Brain microvascular endothelial cell (primary cell): ENCODE results near the gene SP7.
"Not testable (repeated sequence)": the region's sequence is repeated elsewhere in the genome, so short reads cannot be mapped to it uniquely, and the experiment has no call there.

Experiments used
- DNase-seq: peaks from one replicate; pipeline ENCODE4 v3.0.0-alpha.2; 2020
- H3K27ac ChIP-seq: fragments of 250-450 bp; sonication (Bioruptor Pico); 2 replicates; pipeline ENCODE4 v1.5.1; 2020; ENCODE audit warnings: mild to moderate bottlenecking, moderate library complexity
- H3K27me3 ChIP-seq: fragments of 250-450 bp; sonication (Bioruptor Pico); replicated peaks from 2 replicates; pipeline ENCODE4 v1.5.1; 2020; ENCODE audit warnings: mild to moderate bottlenecking
- H3K36me3 ChIP-seq: fragments of 250-450 bp; sonication (Bioruptor Pico); replicated peaks from 2 replicates; pipeline ENCODE4 v1.5.1; 2020; ENCODE audit warnings: mild to moderate bottlenecking
- H3K4me3 ChIP-seq: 2 replicates; pipeline ENCODE4 v1.5.1; 2011; ENCODE audit warnings: low read depth, mild to moderate bottlenecking, control low read depth, low read length, moderate library complexity
- in situ Hi-C: cut with HindIII; loops from 2 replicates; pipeline ENCODE4 v1.10.0; 2017; ENCODE audit warnings: low sequenced_read_pairs, low pct_ligation_motif_present
- TF ChIP-seq, protein P1 (sequence below): IDR thresholded peaks from 2 replicates; pipeline ENCODE4 v1.5.1; 2011; ENCODE audit warnings: low read depth, mild to moderate bottlenecking, moderate library complexity, low read length, control low read depth, inconsistent platforms; ENCODE audit errors: missing control alignments

The SP7 gene

GRCh38 chr12:53365245-53365904, 29.2 kb upstream of the SP7 start:
- DNase-seq, result peak; percentile 47
- Histone ChIP-seq H3K27me3 (no peaks in the 10 kb centered on the region), H3K27ac (no peak overlapping the region), H3K36me3 (no peaks in the 10 kb centered on the region), H3K4me3 (no peak overlapping the region)
- TF ChIP-seq, protein P1, sequence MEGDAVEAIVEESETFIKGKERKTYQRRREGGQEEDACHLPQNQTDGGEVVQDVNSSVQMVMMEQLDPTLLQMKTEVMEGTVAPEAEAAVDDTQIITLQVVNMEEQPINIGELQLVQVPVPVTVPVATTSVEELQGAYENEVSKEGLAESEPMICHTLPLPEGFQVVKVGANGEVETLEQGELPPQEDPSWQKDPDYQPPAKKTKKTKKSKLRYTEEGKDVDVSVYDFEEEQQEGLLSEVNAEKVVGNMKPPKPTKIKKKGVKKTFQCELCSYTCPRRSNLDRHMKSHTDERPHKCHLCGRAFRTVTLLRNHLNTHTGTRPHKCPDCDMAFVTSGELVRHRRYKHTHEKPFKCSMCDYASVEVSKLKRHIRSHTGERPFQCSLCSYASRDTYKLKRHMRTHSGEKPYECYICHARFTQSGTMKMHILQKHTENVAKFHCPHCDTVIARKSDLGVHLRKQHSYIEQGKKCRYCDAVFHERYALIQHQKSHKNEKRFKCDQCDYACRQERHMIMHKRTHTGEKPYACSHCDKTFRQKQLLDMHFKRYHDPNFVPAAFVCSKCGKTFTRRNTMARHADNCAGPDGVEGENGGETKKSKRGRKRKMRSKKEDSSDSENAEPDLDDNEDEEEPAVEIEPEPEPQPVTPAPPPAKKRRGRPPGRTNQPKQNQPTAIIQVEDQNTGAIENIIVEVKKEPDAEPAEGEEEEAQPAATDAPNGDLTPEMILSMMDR, result no peak
- in situ Hi-C loops, result no loop called here

DNA sequence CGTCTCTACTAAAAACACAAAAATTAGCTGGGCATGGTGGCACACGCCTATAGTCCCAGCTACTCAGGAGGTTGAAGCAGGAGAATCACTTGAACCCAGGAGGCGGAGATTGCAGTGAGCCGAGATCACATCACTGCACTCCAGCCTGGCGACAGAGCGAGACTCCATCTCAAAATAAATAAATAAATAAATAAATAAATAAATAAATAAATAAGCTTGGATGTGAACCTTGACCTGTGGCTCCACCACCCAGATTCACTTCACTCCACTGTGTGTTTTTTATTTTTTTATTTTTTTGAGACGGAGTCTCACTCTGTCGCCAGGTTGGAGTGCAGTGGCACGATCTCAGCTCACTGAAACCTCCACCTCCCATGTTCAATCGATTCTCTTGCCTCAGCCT, 25.5 kb upstream of the SP7 start:
- H3K36me3 ChIP-seq, in situ Hi-C loops, H3K27ac ChIP-seq, DNase-seq, H3K4me3 ChIP-seq, H3K27me3 ChIP-seq: not testable (repeated sequence)

GRCh38 chr12:53358836-53359419, 22.8 kb upstream of the SP7 start:
- in situ Hi-C loops, result no loop called here
- no peaks in the 10 kb centered on the region for H3K27me3 ChIP-seq
- H3K4me3 ChIP-seq, result no peak overlapping the region
- DNase-seq, result no peak
- TF ChIP-seq, protein P1, result no peak
- no peak overlapping the region for H3K27ac ChIP-seq
- no peaks in the 10 kb centered on the region for H3K36me3 ChIP-seq

DNA sequence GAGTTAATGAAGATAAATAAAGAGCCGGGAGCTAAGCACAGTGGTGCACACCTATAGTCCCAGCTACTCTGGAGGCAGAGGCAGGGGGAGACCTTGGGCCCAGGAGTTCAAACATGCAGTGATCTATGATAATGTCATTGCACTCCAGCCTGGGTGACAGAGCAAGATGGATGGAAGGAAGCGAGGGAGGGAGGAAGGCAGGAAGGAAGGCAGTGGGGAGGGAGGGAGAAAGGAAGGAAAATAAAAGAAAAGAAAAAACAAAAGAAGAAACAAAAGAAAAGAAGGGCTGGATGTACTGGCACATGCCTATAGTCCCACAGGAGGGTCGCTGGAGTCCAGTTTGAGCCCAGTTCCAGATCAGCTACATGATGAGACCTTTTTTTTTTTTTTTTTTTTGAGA, 19.0 kb upstream of the SP7 start:
- H3K27me3 ChIP-seq, result no peaks in the 10 kb centered on the region
- in situ Hi-C loops, result no loop called here
- TF ChIP-seq, protein P1, result no peak
- H3K36me3 ChIP-seq, result no peaks in the 10 kb centered on the region
- no peak overlapping the region for H3K4me3 ChIP-seq
- DNase-seq, result no peak
- H3K27ac ChIP-seq, result no peak overlapping the region

- no peak overlapping the region for H3K4me3 ChIP-seq
- TF ChIP-seq, protein P1, result no peak
- no peak overlapping the region for H3K27ac ChIP-seq
- no peak for DNase-seq
- no peaks in the 10 kb centered on the region for H3K27me3 ChIP-seq
- no peaks in the 10 kb centered on the region for H3K36me3 ChIP-seq
- in situ Hi-C loops, result no loop called here
These were observed 17.1 kb upstream of the SP7 start for GRCh38 chr12:53353257-53353655.

GRCh38 chr12:53352331-53353256, 16.4 kb upstream of the SP7 start:
- in situ Hi-C loops, result no loop called here
- Histone ChIP-seq H3K36me3 (no peaks in the 10 kb centered on the region), H3K4me3 (no peak overlapping the region), H3K27me3 (no peaks in the 10 kb centered on the region), H3K27ac (no peak overlapping the region)
- TF ChIP-seq, protein P1, result peak; percentile 88
- peak; percentile 79 for DNase-seq
